Ascending aorta (tissue), 2 donors: ENCODE measurements around the gene SEPTIN8. TPM values are rescaled to one million over a fixed set of nuclear protein-coding genes. Genes with fewer than 3 reads are reported as not detected.

Experiments used
- DNase-seq, 2 donors: peaks; one replicate each; pipeline ENCODE4 v3.0.0-alpha.2; 2019; ENCODE audit warnings: low spot score in 2 of 2
- H3K27ac ChIP-seq, 2 donors: fragments of 200-600 bp; sonication (generic); one replicate each; pipeline ENCODE4 v1.5.1; 2016 to 2017; ENCODE audit warnings: mild to moderate bottlenecking in 1 of 2
- H3K27me3 ChIP-seq: fragments of 200-600 bp; sonication (generic); one replicate; pipeline ENCODE4 v1.5.1; 2017
- H3K36me3 ChIP-seq, 2 donors: fragments of 200-600 bp; sonication (generic); one replicate each; pipeline ENCODE4 v1.5.1; 2016
- H3K4me1 ChIP-seq, 2 donors: fragments of 200-600 bp; sonication (generic); one replicate each; pipeline ENCODE4 v1.5.1; 2016 to 2017; ENCODE audit warnings: mild to moderate bottlenecking in 1 of 2
- H3K4me3 ChIP-seq, 2 donors: fragments of 200-600 bp; sonication (generic); one replicate each; pipeline ENCODE4 v1.5.1; 2016 to 2017; ENCODE audit warnings: mild to moderate bottlenecking in 1 of 2
- H3K9me3 ChIP-seq, 2 donors: fragments of 200-600 bp; sonication (generic); one replicate each; pipeline ENCODE4 v1.5.1; 2016
- intact Hi-C: fragments of 100-400 bp; cut with DNase I; formaldehyde crosslinking; loops from one replicate; pipeline ENCODE4 v1.15.1; 2023
- total RNA-seq: library from RNA; depleted of rRNA; stranded (reverse); fragments of >200 nt; gene quantifications from one replicate; pipeline ENCODE4 v1.1.0, GENCODE V29; 2016
- TF ChIP-seq, protein P1 (sequence below), 3 experiments: fragments of 200-600 bp in 2 of 3; fragments of 450-650 bp in 1 of 3; sonication (generic) in 2 of 3; IDR thresholded peaks; one replicate each; pipeline ENCODE4 v1.5.1; 2016 to 2019; ENCODE audit warnings: antibody characterized with exemption in 3 of 3, mild to moderate bottlenecking in 1 of 3, moderate library complexity in 1 of 3

Gene SEPTIN8
- total RNA-seq, 1 donor from 2014 or later = 113 TPM

DNA sequence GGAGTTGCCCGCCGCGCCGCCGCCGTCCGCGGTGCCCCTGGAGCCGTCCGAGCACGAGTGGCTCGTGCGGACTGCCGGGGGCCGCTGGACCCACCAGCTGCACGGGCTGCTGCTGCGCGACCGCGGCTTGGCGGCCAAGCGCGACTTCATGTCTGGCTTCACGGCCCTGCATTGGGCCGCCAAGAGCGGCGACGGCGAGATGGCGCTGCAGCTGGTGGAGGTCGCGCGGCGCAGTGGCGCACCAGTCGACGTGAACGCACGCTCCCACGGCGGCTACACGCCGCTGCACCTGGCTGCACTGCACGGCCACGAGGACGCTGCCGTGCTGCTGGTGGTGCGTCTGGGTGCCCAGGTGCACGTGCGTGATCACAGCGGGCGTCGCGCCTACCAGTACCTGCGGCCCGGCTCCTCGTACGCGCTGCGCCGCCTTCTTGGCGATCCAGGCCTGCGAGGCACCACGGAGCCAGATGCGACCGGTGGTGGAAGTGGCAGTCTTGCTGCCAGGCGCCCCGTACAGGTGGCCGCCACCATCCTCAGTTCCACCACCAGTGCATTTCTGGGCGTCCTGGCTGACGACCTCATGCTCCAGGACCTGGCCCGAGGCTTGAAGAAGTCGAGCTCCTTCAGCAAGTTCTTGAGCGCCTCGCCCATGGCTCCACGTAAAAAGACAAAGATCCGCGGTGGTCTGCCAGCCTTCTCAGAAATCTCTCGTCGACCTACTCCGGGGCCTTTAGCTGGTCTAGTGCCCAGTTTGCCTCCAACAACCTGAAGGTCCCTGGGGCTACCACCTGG lies 37.7 kb upstream of the SEPTIN8 start:
- intact Hi-C loops = loop anchor here (5.0 kb wide), 1 partner anchor 37 kb away; the partner anchor contains the start of gene SEPTIN8
- Histone ChIP-seq H3K27me3 (peaks cover 5% of the 10 kb centered on the region), H3K27ac (no peak overlapping the region), H3K4me3 (peak overlapping the region; percentile 53 to 62), H3K4me1 (peaks cover 7 to 8% of the 10 kb centered on the region in 2 donors), H3K9me3 (no peaks in the 10 kb centered on the region), H3K36me3 (no peaks in the 10 kb centered on the region)
- TF ChIP-seq, protein P1, sequence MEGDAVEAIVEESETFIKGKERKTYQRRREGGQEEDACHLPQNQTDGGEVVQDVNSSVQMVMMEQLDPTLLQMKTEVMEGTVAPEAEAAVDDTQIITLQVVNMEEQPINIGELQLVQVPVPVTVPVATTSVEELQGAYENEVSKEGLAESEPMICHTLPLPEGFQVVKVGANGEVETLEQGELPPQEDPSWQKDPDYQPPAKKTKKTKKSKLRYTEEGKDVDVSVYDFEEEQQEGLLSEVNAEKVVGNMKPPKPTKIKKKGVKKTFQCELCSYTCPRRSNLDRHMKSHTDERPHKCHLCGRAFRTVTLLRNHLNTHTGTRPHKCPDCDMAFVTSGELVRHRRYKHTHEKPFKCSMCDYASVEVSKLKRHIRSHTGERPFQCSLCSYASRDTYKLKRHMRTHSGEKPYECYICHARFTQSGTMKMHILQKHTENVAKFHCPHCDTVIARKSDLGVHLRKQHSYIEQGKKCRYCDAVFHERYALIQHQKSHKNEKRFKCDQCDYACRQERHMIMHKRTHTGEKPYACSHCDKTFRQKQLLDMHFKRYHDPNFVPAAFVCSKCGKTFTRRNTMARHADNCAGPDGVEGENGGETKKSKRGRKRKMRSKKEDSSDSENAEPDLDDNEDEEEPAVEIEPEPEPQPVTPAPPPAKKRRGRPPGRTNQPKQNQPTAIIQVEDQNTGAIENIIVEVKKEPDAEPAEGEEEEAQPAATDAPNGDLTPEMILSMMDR (IDR thresholded peaks at IDR 0.05) = no peak
- DNase-seq = peak in 1 of 2 donors; percentile 62

DNA sequence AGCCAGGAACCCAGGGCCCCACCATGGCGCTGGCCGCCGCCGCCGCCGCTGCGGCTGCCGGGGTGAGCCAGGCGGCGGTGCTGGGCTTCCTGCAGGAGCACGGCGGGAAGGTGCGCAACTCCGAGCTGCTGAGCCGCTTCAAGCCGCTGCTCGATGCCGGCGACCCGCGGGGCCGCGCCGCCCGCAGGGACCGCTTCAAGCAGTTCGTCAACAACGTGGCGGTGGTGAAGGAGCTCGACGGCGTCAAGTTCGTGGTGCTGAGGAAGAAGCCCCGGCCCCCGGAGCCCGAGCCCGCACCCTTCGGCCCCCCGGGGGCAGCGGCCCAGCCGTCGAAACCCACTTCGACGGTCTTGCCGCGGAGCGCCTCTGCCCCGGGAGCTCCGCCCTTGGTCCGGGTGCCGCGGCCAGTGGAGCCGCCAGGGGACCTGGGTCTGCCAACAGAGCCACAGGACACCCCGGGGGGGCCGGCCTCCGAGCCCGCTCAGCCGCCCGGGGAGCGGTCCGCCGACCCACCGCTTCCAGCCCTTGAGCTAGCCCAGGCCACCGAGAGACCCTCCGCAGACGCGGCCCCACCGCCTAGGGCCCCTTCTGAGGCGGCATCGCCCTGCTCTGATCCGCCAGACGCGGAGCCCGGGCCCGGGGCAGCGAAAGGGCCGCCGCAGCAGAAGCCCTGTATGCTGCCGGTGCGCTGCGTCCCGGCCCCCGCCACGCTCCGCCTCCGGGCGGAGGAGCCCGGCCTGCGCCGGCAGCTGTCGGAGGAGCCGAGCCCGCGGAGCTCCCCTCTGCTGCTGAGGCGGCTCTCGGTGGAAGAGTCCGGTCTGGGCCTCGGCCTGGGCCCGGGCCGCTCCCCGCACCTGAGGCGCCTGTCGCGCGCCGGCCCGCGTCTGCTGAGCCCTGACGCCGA lies 36.8 kb upstream of the SEPTIN8 start:
- H3K27ac ChIP-seq = peak overlapping the region in 1 of 2 donors; percentile 28
- peaks cover 5% of the 10 kb centered on the region for H3K27me3 ChIP-seq
- peaks cover 7 to 8% of the 10 kb centered on the region in 2 donors for H3K4me1 ChIP-seq
- H3K4me3 ChIP-seq = peak overlapping the region; percentile 53 to 62
- intact Hi-C loops = loop anchor here (5.0 kb wide), 1 partner anchor 37 kb away; the partner anchor contains the start of gene SEPTIN8
- DNase-seq = peak in 1 of 2 donors; percentile 63
- no peaks in the 10 kb centered on the region for H3K36me3 ChIP-seq
- no peaks in the 10 kb centered on the region for H3K9me3 ChIP-seq
- TF ChIP-seq, protein P1 (IDR thresholded peaks at IDR 0.05) = no peak

- H3K9me3 ChIP-seq = no peaks in the 10 kb centered on the region
- peaks cover 5% of the 10 kb centered on the region for H3K27me3 ChIP-seq
- TF ChIP-seq, protein P1 (IDR thresholded peaks at IDR 0.05) = no peak
- no peaks in the 10 kb centered on the region for H3K36me3 ChIP-seq
- intact Hi-C loops = loop anchor here (5.0 kb wide), 1 partner anchor 36 kb away; the partner anchor contains the start of gene SEPTIN8
- H3K4me3 ChIP-seq = peak within 1 kb of the TSS; percentile 53 to 62
- peaks cover 7 to 8% of the 10 kb centered on the region in 2 donors for H3K4me1 ChIP-seq
- H3K27ac ChIP-seq = peak within 1 kb of the TSS in 1 of 2 donors; percentile 28
- peak in 1 of 2 donors; percentile 63 for DNase-seq
Measured at GRCh38 chr5:132812781-132813598, 36.0 kb upstream of the SEPTIN8 start, which contains the start of gene SOWAHA. Gene SOWAHA (plus strand): TSS chr5:132813302. CDS start chr5:132813622, 320 bp downstream.

- Histone ChIP-seq H3K4me1 (peaks cover 7 to 8% of the 10 kb centered on the region in 2 donors), H3K4me3 (no peak overlapping the region), H3K36me3 (no peaks in the 10 kb centered on the region), H3K9me3 (no peaks in the 10 kb centered on the region), H3K27me3 (peaks cover 5% of the 10 kb centered on the region), H3K27ac (no peak overlapping the region)
- DNase-seq = peak in 1 of 2 donors; percentile 62
- TF ChIP-seq, protein P1 (IDR thresholded peaks at IDR 0.05) = no peak
- intact Hi-C loops = loop anchor here (5.0 kb wide), 1 partner anchor 35 kb away; the partner anchor contains the start of gene SEPTIN8
Measured at GRCh38 chr5:132812123-132812765, 35.2 kb upstream of the SEPTIN8 start.
